ENCODE measurements around the gene WASF2.

The WASF2 gene

DNA sequence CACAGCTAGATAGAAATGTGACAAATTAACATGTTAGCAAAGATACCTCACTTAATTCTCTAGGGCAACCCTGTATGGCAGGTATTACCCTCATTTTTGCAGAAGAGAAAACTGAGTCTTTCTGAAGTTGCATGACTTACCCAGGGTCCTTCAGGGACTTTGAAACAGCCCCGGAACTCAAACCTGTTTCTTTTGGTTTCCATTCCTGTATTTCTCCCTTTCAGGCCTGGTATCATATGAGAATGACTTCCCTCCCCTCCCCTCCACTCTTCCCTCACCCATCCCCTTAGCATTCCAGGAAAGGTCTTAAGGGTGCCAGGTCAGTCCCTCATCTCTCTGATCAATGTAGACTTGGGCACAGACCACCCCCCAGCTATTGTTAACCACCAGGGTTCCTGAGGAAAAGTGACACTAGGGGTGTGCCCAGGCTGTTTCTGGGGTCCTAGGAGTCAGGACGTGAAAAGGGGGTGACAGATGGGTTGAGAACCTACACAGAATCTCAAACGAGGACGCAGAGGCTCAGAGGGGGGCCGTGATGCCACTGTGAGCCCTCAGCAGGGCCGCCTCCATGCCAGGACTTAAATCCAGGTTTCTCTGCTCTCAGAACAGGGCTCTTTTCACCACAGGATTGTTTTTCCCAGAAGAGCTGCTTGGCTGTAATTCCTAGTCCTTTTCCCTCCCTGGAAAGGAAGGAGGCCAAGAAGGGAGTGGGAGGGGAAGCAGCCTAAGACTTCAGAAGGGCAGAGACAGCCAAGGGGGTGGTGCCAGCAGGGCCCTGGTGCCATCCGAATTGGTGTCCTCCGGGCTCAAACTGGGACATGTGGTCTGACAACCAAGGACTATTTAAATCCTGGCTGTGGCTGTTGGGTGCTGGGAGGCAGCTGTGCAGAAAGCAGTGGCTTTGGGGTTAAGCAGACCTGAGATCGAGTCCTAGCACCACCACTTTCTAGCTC is 2.1 kb upstream of the WASF2 start:
- peaks cover 5% of the 10 kb centered on the region; the same call in 1 of the 2 replicates for H3K36me3 ChIP-seq
- H3K27ac ChIP-seq = peak overlapping the region; percentile 14; the same call in 1 of the 2 replicates
- no peak for TF ChIP-seq CTCF (IDR thresholded peaks at IDR 0.05; ENCODE audit: low read depth, low read length)
- no peaks in the 10 kb centered on the region for H3K27me3 ChIP-seq (ENCODE audit: insufficient read depth, low read depth, severe bottlenecking)
- DNase-seq = no peak
- no peaks in the 10 kb centered on the region for H3K9me3 ChIP-seq (ENCODE audit: severe bottlenecking)
- no peak overlapping the region for H3K4me3 ChIP-seq (ENCODE audit: low read depth, low read length)

GRCh38 chr1:27489501-27489972 is 430 bp downstream of the WASF2 start:
- Histone ChIP-seq H3K9me3 (ENCODE audit: severe bottlenecking) (no peaks in the 10 kb centered on the region), H3K27ac (peak overlapping the region; percentile 93), H3K27me3 (ENCODE audit: insufficient read depth, low read depth, severe bottlenecking) (no peaks in the 10 kb centered on the region), H3K36me3 (peaks cover 5% of the 10 kb centered on the region; the same call in 1 of the 2 replicates), H3K4me3 (ENCODE audit: low read depth, low read length) (peak overlapping the region; percentile 100)
- TF ChIP-seq CTCF (IDR thresholded peaks at IDR 0.05; ENCODE audit: low read depth, low read length) = no peak
- no peak for DNase-seq

DNA sequence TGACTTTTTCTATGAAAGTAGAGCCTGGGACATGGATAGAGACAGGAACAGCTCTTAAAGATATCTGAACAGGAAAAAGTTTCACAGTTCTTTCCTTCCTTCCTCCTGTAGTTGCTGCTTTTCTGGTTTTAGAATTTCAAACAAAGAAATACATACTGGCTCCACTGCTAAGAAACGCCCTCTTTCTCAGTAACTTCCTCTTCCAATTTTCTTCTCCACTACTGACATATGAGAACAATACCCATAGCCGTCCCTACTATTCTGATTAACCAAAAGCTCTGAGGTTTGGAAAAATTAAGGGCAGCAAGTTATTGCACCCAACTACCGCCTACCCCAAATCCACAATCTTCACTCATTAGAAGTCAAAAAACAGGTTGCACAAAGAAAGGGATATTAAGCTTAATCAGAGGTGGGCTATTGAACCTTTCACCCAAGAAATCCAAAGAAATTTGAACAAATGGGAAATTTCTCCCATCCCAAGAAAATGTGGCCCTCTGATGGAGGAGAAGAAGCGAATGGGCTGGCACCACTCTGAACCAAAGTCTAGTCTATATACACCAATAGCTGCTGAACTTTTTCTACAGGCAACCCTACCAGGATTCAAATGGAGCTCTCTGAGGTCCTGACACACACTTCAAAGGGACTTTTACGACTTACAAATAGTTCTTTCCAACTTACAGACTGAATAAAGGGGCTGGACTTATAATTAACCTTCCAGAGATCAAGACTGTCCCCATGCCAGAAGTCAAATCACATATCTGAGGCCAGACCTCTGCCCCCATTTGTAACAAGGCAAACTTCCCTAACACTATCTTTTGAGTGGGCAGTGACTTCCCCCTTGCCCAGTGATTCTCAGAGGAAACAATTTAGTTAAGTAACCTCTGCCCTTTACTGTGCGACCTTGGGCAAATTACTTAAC is 1.7 kb downstream of the WASF2 start:
- Histone ChIP-seq H3K27me3 (ENCODE audit: insufficient read depth, low read depth, severe bottlenecking) (no peaks in the 10 kb centered on the region), H3K9me3 (ENCODE audit: severe bottlenecking) (no peaks in the 10 kb centered on the region), H3K36me3 (peaks cover 5% of the 10 kb centered on the region; the same call in 1 of the 2 replicates), H3K27ac (no peak overlapping the region), H3K4me3 (ENCODE audit: low read depth, low read length) (no peak overlapping the region; the same call in 1 of the 2 replicates)
- DNase-seq = no peak
- TF ChIP-seq CTCF (IDR thresholded peaks at IDR 0.05; ENCODE audit: low read depth, low read length) = no peak

GRCh38 chr1:27485363-27485762 is 4.6 kb downstream of the WASF2 start:
- no peak overlapping the region for H3K27ac ChIP-seq
- DNase-seq = no peak
- H3K9me3 ChIP-seq (ENCODE audit: severe bottlenecking) = no peaks in the 10 kb centered on the region
- no peak for TF ChIP-seq CTCF (IDR thresholded peaks at IDR 0.05; ENCODE audit: low read depth, low read length)
- no peaks in the 10 kb centered on the region for H3K27me3 ChIP-seq (ENCODE audit: insufficient read depth, low read depth, severe bottlenecking)
- H3K36me3 ChIP-seq = peaks cover 5% of the 10 kb centered on the region; the same call in 1 of the 2 replicates
- no peak overlapping the region for H3K4me3 ChIP-seq (ENCODE audit: low read depth, low read length)

DNA sequence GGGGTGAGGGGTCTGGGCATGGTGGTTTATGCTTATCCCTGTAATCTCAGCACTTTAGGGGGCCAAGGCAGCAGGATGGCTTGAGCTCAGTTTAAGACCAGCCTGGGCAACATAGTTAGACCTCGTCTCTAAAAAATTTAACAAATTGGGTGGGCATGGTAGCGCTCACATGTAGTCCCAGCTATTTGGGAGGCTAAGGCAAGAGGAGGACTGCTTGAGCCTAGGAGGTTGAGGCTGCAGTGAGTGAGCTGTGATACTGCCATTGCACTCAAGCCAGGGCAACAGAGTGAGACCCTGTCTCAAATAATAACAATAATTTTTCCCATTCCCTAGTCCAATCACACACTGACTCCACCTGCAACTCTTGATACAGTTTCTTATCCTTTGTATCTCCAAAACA is 6.3 kb downstream of the WASF2 start:
- H3K27ac ChIP-seq = no peak overlapping the region
- no peaks in the 10 kb centered on the region for H3K36me3 ChIP-seq
- H3K4me3 ChIP-seq (ENCODE audit: low read depth, low read length) = no peak overlapping the region
- H3K27me3 ChIP-seq (ENCODE audit: insufficient read depth, low read depth, severe bottlenecking) = no peaks in the 10 kb centered on the region
- TF ChIP-seq CTCF (IDR thresholded peaks at IDR 0.05; ENCODE audit: low read depth, low read length) = no peak
- no peaks in the 10 kb centered on the region for H3K9me3 ChIP-seq (ENCODE audit: severe bottlenecking)
- DNase-seq = no peak

Data from WERI-Rb-1 (cell line).